GM19468 (cell line): Measurements from ENCODE around the gene MGAT4A.
"Not testable (repeated sequence)": the region's sequence is repeated elsewhere in the genome, so short reads cannot be mapped to it uniquely, and the experiment has no call there.

Experiments
- ATAC-seq: cut with Tn5 transposase; IDR thresholded peaks from one replicate; pipeline ENCODE4 v1.9.1; 2021; ENCODE audit warnings: mild to moderate bottlenecking, moderate library complexity, moderate number of reproducible peaks; ENCODE audit not compliant: unreplicated experiment; ENCODE audit errors: extremely low read depth

The MGAT4A gene

DNA sequence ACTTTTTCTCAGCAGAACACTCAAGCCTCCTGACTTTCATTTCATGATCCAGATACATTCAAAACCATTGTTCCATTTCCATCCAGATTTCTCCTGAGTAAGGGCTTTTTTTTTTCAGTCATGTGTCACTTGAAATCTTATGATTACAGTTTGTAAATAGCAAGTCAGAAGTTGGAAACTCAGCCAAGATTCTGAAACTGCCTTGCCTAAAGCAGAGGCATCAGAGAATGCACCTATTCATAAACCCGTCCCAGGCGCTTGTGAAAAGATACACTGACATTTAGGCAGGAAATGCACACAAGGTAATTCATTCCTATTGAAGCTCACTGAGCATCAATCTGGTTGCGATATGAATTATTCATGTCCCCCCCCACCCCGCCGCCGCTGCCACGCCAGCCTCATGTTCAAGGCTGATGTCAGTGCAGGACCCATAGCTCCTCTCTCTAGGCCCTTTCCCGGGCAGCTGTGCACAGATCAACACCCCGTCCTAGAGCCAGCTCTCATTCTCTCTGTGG is 30.4 kb upstream of the MGAT4A start:
- ATAC-seq = no peak

DNA sequence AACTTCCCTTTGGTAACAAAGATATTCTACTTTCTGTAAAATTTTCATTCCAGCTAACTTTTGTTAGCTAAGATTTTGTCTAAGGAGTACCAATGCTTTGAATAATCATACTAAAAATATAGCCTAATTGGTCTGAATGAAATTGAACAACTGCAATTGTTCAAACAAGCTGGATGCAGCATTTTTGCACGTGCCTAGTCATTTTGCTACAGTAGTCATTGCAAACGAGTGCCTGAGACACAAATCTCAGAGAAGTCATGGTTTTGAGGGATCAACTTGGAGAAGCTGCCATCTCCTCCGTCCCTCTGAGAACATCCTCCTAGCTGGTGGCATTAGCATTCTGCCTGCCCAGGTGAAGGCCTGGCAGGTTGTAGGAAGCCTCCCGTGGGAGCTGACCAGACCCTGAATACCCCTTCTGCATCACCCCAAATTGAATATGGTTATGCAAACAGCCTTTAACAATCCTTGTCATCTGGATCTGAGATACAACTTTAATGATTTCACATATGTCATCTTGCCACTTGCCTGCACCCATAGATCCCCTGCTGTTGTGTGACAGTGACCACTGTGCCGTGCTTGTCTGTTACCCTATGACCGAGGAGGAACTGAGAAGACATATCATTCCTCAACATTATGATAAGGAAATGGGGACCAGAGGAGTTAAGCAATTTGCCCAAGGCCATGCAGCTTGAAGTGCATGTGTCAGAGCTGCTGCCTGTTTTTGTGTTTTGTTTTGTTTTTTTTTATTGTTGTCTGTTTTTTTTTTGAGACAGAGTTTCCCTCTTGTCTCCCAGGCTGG is 29.1 kb upstream of the MGAT4A start:
- ATAC-seq = no peak

DNA sequence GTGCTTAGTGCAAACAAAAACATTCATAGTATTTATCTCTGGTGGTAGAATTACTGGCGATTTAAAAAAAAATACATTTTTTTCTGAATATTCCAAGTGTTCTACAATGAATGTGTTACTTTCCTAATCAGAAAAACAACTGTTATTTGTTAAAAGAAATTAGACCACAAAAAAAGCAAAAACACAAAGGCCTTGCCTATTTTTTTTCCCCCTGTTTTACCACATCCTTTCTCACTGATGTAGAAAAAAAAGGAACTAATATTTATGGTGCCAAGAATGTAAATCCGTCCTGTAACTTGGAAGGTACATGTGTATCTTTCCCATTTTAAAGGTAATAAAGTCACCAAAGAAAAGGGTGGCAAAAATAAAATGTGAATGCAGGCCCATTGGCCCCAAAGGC is 28.4 kb upstream of the MGAT4A start:
- ATAC-seq = no peak

DNA sequence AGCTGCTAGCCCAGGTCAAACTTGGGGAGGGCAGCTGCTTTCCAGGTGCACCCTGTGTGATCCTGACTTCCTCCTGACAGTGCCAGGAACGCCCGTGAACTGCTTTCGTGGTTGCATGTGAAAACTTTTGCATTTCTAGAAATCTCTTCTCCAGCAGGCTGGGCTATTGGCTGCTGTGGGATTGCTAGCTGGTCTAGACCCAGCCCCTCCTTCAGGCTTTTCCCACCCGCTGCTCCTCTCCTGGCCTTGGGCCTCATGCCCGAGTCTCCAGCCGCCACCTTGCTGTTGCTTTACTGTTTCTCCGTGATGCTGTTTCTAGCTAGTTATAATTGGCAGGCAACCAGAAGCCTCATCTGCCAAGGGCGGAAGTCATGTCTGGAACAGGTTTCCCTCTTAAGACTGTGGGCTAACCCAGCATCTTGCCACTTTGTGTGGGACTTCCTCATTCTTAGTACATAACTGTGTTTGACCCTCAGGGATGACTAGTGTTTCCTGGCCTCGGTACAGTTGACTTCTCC is 27.0 kb upstream of the MGAT4A start:
- peak; percentile 88 for ATAC-seq

DNA sequence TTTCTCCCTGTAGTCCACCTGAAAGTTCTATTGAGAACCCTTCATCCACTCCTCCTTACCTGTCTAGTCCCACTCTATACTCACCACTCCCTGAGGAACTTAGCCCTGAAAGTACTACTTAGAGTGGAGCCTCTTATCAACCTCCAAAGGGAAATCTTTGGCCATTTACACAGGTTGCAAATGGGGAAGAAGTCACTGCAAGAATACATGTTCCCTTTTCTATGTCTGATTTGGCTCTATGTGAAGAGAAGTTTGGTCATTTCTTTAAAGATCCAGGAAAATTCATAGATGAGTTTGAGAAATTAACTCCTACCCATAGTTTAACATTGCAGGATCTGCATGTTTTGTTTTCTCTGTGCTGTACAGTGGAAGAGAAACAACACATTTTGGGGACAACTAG is 22.9 kb upstream of the MGAT4A start:
- ATAC-seq = no peak

DNA sequence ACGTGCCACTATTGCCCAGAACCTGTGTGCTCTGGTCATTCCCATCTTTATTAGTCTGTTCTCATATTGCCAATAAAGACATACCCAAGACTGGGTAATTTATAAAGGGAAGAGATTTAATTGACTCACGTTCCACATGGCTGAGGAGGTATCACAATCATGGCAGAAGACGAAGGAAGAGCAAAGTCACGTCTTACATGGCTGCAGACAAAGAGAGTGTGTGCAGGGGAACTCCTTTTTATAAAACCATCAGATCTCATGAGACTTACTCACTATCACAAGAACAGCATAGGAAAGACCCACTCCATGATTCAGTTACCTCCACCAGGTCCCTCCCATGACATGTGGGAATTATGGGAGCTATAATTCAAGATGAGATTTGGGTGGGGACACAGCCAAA is 21.8 kb upstream of the MGAT4A start:
- not testable (repeated sequence) for ATAC-seq

DNA sequence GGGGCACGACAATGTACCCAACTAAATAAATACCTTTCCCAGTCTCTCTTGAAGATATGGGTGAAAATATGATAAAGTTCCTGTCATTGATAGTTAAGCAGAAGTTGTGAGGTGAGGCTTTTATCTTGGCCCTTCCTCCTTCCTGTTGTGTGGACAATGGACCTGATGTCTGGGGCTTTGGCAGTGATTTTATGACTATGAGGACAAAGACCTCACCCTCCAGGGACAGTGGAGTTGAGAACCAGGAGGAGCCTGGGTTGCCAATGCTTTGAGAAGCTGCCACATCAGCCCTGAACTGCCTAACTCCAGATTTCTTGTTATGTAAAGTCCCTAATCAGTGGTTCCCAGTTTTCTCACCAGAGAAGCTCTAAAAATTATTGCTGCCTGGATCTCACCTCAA is 20.8 kb upstream of the MGAT4A start:
- ATAC-seq = no peak

DNA sequence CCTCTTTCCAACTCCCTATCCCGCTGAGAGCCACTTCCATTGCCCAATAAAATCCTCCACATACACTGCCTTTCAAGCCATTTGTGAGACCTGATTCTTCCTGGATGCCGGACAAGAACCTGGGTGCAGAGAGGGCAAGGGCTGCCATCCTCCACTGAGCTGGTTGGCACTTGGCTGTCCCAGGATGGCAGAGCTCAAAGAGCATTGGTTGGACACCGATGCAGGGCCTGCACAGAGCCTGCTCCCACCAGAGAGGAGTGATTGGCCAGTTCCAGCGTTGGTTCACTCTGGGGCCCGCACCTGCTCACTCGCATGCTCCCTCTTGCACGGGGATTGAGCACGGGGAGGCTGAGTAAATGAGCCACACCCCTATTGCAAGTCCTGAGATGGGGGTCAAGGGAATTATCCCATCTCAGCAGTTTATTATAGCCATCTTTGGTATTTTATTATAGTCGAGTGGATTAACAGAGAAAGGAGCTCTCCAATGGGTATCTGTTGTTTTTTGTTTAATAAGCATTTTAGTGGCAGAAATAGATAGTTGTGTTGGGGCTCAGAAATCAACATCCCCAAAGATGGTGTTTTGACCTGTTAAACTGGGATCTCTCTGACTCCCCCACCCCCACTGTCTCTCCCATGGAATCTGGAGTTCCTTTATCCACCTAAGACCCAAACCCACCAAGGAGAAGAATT is 19.8 kb upstream of the MGAT4A start:
- no peak for ATAC-seq

DNA sequence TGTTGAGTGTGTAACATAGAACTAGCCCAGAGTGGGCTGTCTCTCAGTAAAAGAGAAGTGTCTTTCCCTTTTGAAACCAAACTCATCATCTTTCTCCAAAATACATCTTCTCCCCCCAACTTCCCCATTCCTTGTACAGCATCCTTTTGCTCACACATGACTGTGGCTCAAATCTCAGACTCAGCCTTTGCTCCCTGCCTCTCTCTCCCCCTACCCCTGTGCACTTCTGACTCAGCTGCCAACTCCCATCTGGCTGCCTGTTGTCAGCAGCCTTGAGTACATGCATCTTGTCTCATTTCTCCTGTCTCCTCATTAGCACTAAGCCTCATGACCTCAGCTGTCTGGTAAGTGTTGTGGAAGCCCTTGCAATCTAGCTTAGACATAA is 18.1 kb upstream of the MGAT4A start:
- ATAC-seq = no peak

DNA sequence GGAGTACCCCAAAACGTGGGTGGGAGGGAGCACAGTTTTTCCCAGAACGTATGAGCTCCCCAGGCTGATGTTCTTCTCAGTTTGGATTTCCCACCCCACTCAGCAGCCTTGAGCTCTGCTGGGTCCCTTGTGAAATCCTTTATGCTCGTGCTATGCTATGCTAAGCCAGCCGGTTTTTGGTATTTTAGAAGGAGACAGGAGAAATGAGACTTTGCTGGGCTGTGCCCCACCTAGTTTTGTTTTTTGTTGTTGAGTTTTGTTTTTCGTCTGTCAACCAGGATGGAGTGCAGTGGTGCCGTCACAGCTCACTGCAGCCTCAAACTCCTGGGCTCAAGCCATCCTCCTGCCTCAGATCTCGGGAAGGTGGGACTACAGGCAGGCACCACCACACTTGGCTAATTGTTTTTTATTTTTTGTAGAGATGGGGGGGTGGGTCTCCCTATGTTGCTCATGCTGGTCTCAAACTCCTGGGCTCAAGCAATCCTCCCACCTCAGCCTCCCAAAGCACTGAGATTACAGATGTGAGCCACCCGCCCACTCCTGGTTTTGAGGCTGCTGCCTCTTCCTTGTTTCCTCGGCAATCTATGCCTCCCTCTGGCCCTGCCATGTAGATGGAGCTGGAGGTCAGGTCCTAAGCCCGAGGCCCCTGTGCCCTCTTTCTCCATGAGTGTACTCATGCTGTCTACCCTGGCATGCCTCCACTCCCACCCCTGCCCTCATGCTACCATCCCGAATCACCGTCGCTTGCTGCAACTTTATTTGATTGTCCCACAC is 17.5 kb upstream of the MGAT4A start:
- ATAC-seq = no peak

DNA sequence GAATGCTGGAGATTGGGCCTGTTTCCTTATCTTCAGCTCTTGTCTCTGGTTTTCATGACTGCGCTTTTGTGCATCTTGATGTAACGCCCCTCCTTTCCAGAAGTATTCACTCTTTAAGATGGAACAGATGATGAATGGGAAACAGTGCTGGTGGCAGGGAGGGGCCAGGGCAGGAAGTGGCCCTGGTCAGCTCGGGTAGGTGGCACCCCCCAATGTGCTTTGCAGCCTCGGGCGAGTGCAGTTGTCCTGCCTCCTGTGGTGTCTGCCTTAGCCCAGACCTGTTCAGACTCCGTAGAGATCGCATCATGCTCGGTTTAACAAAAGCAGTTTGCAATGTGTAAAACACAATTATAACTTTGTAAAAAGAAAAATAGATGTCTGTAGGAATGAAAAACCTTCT is 17.0 kb upstream of the MGAT4A start:
- ATAC-seq = no peak

DNA sequence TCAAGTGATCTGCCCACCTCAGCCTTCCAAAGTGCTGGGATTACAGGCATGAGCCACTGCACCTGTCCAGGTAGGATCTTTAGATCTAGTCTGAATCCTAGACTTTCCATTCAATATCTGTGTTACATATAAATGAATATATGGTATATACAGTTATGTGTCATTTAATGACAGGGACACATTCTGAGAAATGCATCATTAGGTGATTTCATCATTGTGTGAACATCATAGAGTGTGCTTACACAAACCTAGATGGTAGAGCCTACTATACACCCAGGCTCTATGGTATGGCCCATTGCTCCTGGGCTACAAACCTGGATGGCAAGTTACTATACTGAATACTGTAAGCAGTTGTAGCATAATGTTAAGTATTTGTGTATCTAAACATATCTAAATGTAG is 15.5 kb upstream of the MGAT4A start:
- ATAC-seq = no peak

DNA sequence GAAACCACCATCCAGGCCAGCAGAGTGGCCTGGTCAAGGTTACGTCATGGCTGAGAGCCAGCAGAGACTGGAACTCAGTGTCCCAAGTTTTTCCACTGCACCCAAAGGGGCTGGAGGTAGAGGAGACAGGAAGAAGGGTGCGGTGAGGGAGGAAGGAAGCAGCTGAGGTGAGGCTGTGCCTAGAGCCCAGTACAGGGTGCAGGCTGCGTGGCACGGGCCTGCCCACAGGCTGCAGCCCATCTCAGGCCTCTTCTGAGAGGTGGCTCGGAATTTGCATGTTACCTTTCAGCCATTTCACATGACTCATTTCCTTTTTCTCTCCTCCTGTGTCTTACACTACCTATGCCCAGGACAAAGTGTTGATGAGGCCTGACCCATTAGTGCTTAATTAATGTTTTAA is 13.7 kb upstream of the MGAT4A start:
- no peak for ATAC-seq

DNA sequence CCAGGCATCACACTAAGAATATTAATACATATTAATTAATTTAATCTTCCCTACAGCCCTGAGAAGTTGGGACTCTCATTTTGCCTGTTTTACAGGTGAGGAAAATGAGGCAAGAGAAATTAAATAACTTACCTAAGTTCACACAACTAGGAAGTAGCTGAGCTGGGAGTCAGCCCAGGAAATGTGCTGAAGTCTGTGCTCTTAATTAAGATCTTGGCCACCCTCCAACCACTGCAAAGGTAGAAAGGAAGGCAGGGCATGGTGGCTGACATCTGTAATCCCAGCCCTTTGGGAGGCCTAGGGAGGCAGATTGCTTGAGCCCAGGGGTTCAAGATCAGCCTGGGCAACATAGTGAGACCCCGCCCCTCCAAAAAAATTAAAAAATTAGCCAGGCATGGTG is 12.9 kb upstream of the MGAT4A start:
- no peak for ATAC-seq

DNA sequence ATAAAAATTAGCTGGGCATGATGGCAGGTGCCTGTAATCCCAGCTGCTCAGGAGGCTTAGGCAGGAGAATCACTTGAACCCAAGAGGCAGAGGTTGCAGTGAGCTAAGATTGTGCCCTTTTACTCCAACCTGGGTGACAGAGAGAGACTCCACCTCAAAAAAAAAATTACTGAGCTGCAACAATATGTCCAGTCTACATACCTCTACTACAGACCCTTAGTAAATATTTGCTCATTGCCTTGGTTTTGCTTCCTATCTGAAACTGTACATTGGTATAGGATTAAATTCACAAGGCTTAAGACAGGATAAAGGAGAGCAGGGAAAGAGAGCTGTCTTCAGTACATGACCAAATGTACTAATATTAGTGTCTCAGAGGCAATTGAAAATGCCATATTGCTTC is 8.1 kb upstream of the MGAT4A start:
- ATAC-seq = no peak

DNA sequence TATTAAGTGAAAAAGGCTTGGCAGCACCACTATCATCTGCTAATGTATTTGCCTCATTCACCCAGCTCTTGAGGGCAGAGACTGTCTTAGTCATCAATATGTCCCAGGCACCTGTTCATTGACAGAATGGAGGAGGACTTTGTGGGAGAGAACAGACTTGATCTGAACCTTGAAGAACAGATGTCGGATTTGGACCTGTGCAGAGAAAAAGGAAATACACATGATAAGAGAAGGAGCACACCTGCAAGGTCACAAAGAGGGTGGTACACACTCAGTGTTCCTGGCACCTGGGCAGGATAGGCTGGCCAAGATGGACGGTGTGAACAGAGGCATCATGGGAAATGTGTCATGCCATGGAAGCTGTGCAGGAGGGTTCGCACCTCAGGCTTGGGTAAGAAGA is 7.4 kb upstream of the MGAT4A start:
- no peak for ATAC-seq

DNA sequence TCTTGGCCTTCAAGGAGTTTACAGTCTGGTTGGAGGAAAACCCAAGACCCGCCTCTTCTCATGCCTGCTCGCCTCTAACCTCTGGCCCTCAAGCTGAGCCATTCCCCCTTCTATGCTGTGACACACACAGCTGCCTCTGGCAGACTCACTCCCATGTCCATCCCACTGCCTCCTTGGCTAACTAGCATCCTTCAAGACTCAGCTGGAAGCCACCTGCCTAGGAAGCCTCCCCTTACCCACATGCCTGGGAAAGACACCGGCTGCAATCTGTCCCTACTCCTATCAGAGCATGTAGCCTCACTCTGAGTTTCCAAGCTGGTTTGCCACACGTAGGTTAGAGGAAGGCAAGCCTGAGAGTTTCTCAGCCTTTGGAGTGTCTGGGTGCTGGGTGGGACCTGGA is 6.9 kb upstream of the MGAT4A start:
- ATAC-seq = no peak

DNA sequence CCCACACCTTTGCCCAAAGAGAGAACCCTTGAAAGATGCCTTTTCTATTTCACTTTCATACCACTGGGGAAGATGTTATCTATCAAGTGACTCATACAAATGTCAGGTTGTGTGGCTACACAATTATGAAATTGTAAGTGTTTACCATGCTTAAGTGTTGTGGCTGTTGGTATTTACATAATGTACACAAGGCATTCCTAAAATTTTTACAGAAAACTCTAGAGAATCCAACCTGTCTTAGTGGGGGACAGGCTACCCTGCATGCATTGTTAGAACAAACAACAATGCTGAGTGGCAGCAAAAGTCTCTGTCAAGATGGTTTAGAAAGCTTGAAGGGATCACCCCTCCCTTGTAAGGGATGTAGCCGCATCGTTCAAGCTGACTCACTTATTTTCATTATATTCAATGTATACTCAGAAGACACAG is 5.5 kb upstream of the MGAT4A start:
- ATAC-seq = no peak

DNA sequence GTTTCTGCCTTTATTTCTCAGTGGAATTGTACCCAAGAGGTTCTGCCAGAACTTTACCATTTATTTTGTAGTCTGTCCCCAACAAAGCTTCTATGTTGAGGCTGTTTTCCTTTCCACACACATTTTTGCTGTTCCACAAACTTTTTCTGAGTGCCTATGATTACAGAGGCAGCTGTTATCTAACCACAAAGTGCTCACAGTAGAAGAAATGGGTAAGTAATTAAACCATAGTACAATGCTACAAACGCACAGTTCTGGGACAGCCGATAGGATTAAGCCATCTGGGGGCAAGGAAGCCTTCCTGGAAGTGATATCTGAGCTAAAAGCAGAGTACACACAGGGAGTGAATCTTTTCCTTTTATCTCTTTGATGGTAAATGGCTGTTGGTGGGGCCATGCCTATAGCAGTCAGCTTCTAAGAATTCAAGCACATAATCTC is 3.9 kb upstream of the MGAT4A start:
- no peak for ATAC-seq

DNA sequence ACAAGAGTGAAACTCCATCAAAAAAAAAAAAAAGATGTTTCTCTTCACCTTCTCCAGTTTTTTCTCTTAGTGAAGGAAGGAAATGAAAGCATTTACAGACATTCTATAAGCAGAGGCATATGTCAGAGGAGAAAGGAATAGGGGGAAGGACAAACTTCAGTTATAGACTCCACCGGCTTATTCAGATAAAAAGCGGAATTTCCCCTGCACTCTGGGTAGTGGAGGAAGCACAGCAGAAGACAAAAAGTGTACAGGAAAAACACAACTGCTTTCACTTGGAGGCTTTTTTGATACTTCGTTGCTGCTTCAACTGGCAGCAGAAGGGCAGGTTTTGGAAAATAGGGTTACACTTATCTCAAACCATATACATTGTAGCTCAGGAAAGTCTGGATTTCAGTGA is 3.2 kb upstream of the MGAT4A start:
- no peak for ATAC-seq
